GM18520 (cell line): ENCODE measurements around the gene RHOC.

ENCODE experiments used
- ATAC-seq: cut with Tn5 transposase; IDR thresholded peaks from one replicate; pipeline ENCODE4 v1.9.1; 2021; ENCODE audit not compliant: unreplicated experiment

The RHOC gene

DNA sequence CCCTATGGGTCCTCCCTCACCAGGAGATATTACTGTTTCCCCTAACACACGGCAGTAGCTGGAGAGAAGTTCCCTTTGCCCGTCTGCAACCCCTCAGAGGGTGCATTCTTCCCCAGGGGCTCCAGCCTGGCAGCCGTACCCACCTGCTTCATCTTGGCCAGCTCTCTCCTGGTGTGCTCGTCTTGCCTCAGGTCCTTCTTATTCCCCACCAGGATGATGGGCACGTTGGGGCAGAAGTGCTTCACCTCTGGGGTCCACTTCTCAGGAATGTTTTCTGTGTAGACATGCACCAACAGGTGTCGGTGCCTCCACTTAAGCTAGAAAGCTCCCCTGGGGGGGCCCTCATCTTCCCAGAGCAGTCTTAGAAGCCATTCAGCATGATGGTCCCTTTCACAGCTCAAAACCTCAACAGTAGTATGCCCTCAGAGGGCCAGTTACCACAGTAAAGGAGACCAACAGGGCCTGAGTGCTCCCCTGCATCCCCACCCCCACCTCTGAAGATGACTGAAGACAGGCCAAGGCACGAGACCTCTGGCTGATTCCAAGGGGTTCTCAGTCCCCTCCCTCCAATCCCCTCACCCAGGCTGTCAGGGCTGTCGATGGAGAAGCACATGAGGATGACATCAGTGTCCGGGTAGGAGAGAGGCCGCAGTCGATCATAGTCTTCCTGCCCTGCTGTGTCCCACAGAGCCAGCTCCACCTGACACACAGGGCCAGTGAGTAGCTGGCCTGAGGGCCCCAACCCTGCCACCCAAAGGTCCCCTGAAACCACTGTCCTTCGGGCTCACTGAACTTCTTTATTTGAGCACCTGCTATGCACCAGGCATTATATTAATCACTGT is 4.3 kb downstream of the RHOC start:
- no peak for ATAC-seq

DNA sequence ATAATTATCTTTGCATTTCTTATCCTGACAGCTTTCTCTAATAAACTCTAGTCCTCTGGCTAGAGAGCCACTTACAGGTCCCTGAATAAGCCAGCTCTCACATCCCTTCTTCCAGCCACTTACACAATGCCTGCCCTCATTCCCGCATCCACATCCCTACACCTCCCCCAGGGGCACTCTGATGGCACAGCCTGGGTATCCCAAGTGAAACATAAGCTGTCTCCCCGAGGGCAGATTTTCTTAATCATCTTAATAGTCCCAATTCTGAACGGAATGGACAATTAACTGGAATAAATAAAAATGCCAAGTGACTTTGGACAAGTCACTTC is 4.9 kb downstream of the RHOC start:
- ATAC-seq: no peak

DNA sequence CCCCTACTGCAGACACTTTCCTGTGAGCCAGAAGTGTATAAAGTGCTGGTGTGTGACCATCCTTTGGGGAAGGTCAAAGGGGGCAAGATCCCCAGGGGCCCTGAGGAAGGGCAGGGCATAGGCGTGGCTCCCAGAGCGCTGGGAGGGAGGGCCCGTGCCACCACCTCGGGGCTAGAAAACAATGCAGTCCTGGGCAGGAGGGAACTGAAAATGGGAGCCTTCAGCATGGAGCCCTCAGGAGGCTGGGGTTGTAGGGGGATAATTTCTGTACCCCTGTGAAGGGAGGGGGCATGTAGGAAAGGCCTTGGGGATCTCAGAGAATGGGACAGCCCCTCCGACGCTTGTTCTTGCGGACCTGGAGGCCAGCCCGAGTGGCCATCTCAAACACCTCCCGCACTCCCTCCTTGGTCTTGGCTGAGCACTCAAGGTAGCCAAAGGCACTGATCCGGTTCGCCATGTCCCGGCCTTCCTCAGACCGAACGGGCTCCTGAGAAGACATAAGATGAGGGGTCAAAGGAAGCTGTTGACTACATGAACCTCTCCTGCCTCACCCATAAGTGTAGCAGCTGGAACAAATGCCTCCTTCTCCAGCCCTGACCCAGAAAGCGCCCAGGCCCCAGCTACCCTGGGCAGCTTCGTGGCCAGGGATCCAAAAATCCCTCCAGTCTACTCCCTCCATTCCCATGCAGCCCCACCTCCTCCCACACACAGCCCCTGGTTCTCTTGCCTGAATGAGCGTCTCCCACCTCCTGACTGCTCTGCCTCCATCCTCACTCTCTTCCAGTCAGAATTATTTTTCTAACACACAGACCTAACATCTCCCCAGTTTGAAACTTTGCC is 5.5 kb downstream of the RHOC start:
- ATAC-seq: no peak

DNA sequence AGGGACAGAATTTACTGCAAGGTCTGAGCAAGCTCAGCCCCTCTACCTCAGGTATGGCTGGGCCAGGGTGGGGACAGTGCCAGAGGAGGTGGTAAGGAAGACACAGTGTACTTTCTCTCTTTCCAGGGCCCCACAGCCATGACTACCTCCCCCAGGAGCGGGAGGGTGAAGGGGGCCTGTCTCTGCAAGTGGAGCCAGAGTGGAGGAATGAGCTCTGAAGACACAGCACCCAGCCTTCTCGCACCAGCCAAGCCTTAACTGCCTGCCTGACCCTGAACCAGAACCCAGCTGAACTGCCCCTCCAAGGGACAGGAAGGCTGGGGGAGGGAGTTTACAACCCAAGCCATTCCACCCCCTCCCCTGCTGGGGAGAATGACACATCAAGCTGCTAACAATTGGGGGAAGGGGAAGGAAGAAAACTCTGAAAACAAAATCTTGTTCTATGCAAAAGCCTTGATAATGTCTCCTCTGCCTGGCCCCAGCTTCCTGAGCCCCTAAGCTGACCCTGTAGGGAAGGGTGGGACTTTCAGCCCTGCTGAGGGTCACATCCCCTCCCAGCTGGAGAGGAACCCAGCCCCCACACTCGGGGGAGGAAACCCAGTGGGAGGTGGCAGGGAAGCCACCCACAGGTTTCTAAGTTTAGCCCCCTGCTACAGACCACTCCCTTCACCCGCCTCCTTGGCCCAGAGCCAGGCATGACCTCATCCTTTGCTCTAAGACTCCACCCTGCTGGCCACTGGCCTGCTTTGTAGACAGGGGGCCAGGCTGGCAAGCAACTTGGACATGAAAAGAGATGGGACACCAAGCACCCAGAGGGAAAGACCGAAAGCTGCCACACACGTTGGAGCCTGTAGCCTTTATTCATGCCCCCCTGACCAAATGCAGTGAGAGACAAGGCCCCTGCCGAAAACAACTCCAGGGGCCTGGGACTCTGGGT is 6.4 kb downstream of the RHOC start:
- ATAC-seq: no peak

DNA sequence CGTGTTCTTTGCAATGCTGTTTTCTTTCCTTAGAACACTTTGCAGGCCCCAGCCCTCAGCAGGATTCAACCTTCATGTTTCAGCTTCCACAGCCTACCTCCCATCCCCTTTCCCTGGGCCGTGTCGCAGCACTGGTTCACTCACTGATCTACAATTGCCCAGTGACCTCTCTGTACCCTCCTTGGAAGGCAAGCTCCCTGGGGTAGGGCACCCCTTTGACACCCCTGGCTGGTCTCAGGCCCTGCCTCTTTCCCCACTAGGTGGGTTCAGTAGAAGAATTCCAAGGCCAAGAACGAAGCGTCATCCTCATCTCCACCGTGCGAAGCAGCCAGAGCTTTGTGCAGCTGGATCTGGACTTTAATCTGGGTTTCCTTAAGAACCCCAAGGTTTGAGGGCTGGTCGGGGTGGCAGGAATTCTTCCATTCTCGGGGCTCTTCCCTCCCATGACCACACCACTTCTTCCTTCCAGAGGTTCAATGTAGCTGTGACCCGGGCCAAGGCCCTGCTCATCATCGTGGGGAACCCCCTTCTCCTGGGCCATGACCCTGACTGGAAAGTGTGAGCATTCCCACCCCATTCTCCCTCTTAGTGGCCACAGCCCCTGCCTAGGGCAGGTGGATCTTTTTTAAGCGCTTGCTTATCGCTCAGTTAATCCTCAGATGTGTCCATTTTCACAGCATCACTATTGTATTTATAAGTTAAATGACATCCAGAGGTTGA is 7.3 kb downstream of the RHOC start:
- ATAC-seq: no peak

DNA sequence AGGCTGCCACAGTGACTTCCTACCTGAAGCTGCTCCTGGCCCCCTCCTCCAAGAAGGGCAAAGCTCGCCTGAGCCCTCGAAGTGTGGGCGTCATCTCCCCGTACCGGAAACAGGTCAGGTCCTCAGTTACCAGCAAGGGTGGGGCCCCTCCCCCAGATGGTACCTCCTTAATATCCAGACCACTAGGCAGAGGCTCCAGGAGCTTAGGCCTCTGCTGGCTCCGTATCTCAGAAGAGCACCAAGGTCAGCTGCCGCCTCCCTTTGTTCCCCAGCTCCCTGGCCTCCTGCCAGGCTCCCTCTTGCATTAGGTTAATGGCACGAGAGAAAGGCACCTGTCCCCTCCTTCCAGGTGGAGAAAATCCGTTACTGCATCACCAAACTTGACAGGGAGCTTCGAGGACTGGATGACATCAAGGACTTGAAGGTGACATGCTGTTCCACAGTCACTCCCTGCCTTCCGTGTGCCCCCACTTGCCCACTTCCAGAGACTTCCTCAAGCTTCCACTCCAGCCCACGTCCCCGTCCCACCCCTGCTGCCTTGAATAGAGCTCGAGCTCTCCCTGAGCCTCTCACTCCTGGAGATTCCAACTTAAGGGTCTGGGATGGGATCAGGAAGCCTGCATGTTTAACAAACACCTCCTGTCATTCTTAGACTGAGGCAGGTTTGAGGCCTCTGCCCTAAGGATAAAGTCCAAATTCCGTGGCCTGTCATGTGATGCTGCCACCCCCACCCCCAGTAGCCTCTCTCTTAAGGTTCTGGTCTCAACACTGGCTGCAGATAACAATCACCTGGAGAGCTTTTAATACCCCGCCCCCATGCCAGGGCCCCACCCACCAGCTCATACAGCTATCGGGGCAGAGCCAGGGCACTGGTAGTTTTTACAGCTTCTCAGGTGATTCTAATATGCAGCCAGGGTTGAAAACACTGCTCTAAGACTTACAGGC is 8.3 kb downstream of the RHOC start:
- no peak for ATAC-seq

DNA sequence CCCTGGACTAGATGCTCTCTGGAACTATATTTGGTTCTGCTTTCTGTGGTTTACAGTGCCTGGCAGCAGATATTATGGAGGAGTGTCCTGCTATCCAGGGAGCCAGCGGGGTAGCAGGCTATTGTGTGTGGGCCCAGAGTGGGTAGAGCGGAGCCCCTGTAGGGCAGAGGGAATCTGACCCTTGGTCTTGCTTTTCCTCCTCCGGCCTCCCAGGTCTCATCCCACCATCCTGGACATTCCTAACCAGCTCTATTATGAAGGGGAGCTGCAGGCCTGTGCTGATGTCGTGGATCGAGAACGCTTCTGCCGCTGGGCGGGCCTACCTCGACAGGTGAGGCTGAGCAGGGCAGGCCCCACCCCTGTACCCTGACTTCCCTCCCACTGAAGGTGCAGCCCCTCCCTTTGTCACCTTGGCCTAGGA is 9.1 kb downstream of the RHOC start:
- no peak for ATAC-seq

DNA sequence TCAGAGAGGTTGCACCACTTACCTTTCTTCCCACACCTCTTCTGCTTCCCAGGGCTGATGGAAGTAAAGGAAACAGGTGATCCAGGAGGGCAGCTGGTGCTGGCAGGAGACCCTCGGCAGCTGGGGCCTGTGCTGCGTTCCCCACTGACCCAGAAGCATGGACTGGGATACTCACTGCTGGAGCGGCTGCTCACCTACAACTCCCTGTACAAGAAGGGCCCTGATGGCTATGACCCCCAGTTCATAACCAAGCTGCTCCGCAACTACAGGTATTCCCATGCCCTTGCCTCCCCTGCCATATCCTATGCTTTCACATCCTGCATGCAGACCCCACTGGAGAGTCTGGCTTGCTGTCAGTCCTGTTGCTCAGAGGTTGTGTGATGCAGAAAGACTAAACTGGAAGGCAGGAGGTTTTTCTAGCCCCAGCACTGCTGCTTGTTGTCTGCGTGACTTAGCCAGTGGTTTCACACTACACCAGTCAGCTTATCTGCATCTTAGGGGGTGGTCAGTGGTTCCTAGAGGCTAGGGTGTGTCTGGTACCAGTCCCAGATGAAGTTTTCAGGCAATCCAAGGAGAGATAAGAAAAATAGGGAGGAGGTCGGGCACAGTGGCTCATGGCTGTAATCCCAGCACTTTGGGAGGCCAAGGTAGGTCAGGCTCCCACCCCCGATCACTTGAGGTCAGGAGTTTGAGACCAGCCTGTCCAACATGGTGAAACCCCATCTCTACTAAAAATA is 10.2 kb downstream of the RHOC start:
- ATAC-seq: no peak

DNA sequence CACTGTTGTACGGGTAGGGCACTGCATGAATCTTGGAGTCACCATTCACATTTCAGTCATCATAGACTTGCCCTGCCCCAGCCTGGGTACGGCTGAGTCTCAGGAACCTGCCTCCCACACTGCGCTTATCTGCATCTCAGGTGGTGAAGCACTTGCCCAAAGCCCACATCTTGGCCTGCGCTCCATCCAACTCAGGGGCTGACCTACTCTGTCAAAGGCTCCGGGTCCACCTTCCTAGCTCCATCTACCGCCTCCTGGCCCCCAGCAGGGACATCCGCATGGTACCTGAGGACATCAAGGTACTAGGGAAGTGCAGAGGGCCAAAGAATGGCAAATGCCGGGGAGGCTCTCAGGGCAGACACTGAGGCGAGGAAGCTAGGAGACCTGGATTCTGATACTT is 11.7 kb downstream of the RHOC start:
- ATAC-seq: no peak

DNA sequence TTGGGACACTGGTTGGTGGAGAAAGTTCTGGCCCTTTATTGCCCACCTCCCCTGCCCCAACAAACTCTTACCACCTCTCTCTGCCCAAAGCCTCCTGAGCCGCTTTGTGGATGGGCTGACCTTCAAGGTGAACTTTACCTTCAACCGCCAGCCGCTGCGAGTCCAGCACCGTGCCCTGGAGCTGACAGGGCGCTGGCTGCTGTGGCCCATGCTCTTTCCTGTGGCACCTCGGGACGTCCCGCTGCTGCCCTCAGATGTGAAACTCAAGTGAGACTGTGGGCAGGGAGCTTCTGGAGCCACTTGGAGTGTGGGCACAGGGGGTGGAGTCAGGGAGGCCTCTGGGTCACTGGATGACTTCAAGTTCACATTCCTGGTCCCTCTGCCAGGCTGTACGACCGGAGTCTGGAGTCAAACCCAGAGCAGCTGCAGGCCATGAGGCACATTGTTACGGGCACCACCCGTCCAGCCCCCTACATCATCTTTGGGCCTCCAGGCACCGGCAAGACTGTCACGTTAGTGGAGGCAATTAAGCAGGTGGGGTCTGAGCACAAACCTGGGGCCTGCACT is 12.5 kb downstream of the RHOC start:
- no peak for ATAC-seq

DNA sequence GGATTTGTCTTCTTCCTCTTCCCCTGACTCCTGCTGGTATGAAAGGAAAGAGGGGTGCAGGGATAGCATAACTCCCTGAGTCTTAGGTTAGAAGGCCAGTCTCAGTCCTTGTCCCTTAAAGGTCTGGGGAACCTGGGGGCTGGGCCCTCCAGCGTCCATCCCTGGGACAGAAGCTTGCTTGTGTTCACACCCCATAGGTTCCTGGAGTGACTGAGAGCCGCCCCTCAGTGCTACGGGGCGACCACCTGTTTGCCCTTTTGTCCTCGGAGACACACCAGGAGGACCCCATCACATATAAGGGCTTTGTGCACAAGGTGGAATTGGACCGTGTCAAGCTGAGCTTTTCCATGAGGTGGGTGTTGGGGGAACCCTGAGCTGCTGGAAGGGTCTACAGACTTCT is 13.1 kb downstream of the RHOC start:
- ATAC-seq: no peak

DNA sequence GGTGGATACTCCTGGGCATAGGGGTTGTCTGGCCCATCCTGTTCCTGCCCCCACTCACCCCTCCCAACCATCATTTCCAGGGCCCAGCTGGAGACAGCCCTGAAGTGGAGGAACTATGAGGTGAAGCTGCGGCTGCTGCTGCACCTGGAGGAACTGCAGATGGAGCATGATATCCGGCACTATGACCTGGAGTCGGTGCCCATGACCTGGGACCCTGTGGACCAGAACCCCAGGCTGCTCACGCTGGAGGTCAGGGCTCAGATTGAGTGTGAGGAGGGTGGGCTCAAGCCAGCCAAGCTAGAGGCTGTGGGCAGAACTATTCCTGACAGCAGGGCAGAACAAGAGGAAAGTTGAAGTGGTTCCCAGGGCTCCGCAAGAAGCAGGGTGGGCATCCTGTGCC is 14.2 kb downstream of the RHOC start:
- ATAC-seq: no peak

DNA sequence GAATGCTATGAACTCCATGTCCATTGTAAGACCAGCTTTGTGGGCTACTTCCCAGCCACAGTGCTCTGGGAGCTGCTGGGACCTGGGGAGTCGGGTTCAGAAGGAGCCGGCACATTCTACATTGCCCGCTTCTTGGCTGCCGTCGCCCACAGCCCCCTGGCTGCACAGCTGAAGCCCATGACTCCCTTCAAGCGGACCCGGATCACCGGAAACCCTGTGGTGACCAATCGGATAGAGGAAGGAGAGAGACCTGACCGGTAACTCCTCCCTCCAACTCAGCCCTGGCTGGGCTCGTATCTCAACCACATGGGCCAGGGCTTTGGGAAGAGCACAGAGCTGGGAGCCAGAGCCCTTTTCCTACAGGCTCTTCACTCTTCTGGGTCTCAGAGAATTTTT is 17.1 kb downstream of the RHOC start:
- ATAC-seq: no peak

DNA sequence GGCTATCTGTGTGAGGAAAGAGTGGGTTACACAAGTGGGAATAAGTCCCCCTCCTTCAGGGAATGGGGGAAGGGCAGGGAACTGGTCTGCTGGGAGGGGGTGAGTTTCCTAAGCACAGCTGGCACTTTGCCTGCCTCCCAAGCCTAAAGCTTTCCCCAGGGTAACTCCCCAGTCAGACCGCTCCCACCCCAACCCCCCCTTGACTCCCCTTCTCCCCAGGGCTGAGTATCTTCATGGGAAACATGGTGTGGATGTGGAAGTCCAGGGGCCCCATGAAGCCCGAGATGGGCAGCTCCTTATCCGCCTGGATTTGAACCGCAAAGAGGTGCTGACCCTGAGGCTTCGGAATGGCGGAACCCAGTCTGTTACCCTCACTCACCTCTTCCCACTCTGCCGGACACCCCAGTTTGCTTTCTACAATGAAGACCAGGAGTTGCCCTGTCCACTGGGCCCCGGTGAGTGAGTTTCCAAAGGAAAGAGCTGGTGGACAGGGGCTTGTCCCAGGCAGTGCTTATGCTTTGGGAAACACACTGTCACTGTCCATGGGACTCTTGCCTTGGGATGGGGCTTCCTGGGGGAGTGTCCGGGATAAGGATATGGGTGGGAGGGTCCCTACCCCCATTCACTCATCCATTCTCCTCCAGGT is 17.6 kb downstream of the RHOC start:
- no peak for ATAC-seq

DNA sequence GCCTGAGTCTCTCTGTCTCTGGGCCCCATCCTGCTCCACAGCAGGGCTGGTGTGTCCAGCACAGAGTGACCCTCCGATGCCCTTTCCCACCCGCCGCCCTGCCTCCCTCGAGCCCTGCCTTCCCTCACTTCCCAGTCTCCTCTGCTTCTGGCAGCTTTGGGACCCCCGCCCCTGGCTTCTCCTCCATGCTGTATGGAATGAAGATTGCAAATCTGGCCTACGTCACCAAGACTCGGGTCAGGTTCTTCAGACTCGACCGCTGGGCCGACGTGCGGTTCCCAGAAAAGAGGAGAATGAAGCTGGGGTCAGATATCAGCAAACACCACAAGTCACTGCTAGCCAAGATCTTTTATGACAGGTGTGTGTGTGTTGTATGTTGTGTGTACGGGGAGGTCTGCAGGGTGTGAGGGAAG is 18.1 kb downstream of the RHOC start:
- ATAC-seq: no peak

DNA sequence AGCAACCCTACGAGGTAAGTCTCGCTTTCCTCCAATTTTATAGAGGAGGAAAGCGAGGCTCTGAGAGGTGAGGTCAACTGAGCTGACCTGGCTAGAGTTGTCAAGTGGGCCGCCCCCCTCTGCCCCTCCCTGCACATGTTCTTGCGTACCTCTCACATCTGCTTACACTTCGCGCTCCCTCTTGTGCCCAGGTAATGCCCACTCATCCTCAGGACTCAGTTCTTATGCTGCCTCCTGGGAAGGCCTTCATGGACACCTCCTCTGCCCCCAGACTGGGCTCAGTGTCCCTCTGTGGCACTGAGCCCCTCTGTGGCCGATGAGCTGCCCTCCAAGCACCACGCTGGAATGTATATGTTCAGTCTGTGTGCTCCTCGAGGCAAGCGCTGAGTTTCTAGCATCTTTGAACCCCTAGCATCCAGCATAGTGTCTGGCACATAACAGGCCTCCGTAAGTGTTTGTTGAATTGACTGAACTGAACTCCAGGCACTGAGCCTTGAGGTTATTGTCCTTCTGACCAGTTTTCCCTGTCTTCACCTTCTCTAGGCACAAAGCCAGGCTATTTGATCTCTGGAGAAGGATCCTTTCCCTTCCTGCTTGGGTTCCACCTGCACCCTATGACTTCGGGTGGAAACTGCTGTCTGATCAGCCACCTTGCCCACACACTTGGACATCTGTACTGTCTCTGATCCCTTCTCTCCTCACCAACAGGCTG is 19.0 kb downstream of the RHOC start:
- no peak for ATAC-seq

DNA sequence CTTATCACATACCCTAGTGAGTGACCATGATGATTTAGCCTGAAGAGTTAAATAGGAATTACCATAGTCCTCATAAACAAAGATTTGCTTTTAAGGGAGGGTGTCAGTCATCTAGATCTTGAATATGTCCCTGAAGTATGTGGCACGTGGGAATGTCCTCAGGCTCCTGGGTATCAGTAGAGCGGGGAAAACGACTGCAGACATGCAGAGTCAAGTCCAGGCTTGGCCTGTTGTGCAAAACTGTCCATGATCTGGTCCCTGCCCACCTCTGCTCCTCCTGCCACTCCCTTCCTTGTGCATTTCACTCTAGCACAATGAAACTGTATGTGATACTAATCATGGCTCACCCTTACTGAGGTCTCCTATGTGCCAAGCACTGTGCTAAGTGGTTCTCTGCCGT is 19.6 kb downstream of the RHOC start:
- no peak for ATAC-seq
